Keratinocyte (primary cell): ENCODE data around the gene MYRIP. TPM values are rescaled to one million over a fixed set of nuclear protein-coding genes. Genes with fewer than 3 reads are reported as not detected.
"Not testable (repeated sequence)": the region's sequence is repeated elsewhere in the genome, so short reads cannot be mapped to it uniquely, and the experiment has no call there.

Experiments used
- DNase-seq: peaks from one replicate; pipeline ENCODE4 v3.0.0-alpha.2; 2011; ENCODE audit warnings: low read depth, missing footprints, low spot score
- FAIRE-seq: peaks from 2 replicates; lab custom pipeline; 2011; peaks lifted over from hg19 to GRCh38; lab: Jason Lieb, UNC
- H2AFZ ChIP-seq: 2 replicates; pipeline ENCODE4 v1.6.0; 2012; ENCODE audit warnings: low read length, control low read depth, inconsistent platforms; ENCODE audit not compliant: control insufficient read depth
- H3K27ac ChIP-seq: 2 replicates; pipeline ENCODE4 v1.5.1; 2011; ENCODE audit warnings: low read length; ENCODE audit not compliant: control insufficient read depth, insufficient read depth
- H3K27me3 ChIP-seq: 3 replicates; pipeline ENCODE4 v1.6.0; 2011; ENCODE audit warnings: low read length; ENCODE audit not compliant: control insufficient read depth, insufficient read depth; ENCODE audit errors: extremely low read depth
- H3K36me3 ChIP-seq, 2 experiments: 2 replicates in 1 of 2; 3 replicates in 1 of 2; pipeline ENCODE4 v1.5.1; 2011; ENCODE audit warnings: low read length in 2 of 2, mild to moderate bottlenecking in 1 of 2; ENCODE audit not compliant: control insufficient read depth in 2 of 2, insufficient read depth in 2 of 2; ENCODE audit errors: extremely low read depth in 1 of 2
- H3K4me1 ChIP-seq: 3 replicates; pipeline ENCODE4 v1.5.1; 2011; ENCODE audit warnings: low read length; ENCODE audit not compliant: control insufficient read depth, insufficient read depth; ENCODE audit errors: extremely low read depth
- H3K4me2 ChIP-seq: 3 replicates; pipeline ENCODE4 v1.6.0; 2011; ENCODE audit warnings: low read depth, low read length; ENCODE audit not compliant: control insufficient read depth, insufficient read depth; ENCODE audit errors: extremely low read depth
- H3K4me3 ChIP-seq, 3 experiments: fragments of 200-600 bp in 1 of 3; sonication (generic) in 1 of 3; 2 replicates in 2 of 3; 3 replicates in 1 of 3; pipeline ENCODE4 v1.5.1; 2011 to 2016; ENCODE audit warnings: low read length in 3 of 3, mild to moderate bottlenecking in 3 of 3, control low read depth in 2 of 3, inconsistent platforms in 1 of 3, low read depth in 1 of 3, mixed read lengths in 1 of 3, mixed run types in 1 of 3, moderate library complexity in 1 of 3; ENCODE audit not compliant: control insufficient read depth in 2 of 3, insufficient read depth in 2 of 3; ENCODE audit errors: extremely low read depth in 1 of 3
- H3K79me2 ChIP-seq: 2 replicates; pipeline ENCODE4 v1.6.0; 2012; ENCODE audit warnings: low read length; ENCODE audit not compliant: control insufficient read depth, insufficient read depth
- H3K9ac ChIP-seq: 3 replicates; pipeline ENCODE4 v1.6.0; 2011; ENCODE audit warnings: low read length; ENCODE audit not compliant: control insufficient read depth, insufficient read depth; ENCODE audit errors: extremely low read depth
- H3K9me1 ChIP-seq: 3 replicates; pipeline ENCODE4 v1.6.0; 2011; ENCODE audit warnings: low read length; ENCODE audit not compliant: control insufficient read depth, insufficient read depth; ENCODE audit errors: extremely low read depth
- H3K9me3 ChIP-seq: 2 replicates; pipeline ENCODE4 v1.5.1; 2012; ENCODE audit warnings: low read depth, low read length; ENCODE audit not compliant: control insufficient read depth
- H4K20me1 ChIP-seq: 3 replicates; pipeline ENCODE4 v1.6.0; 2011; ENCODE audit warnings: low read length; ENCODE audit not compliant: control insufficient read depth, insufficient read depth; ENCODE audit errors: extremely low read depth
- EZH2 ChIP-seq: IDR thresholded peaks from one replicate; pipeline ENCODE4 v1.6.1; 2012; ENCODE audit warnings: inconsistent platforms, mild to moderate bottlenecking, low read length, moderate library complexity
- dilution Hi-C: fragments of 300-500 bp; cut with MboI; formaldehyde crosslinking; loops from one replicate; pipeline ENCODE4 v1.7.0; 2020; ENCODE audit warnings: low sequenced_read_pairs; ENCODE audit not compliant: extremely low pct_ligation_motif_present
- polyA plus RNA-seq, 5 experiments: library from polyadenylated mRNA; depleted of rRNA in 3 of 5; stranded (reverse) in 3 of 5; stranded (forward) in 1 of 5; unstranded in 1 of 5; fragments of >200 nt; gene quantifications; 1 replicate in 1 of 5; 2 replicates in 3 of 5; 3 replicates in 1 of 5; pipeline versions ENCODE4 v1.2.1 to v1.2.3, GENCODE V29; 2011 to 2012; ENCODE audit warnings: missing spikeins in 2 of 5, low read depth in 1 of 5, low replicate concordance in 1 of 5
- TF ChIP-seq, protein P1 (sequence below), 3 experiments: IDR thresholded peaks in 1 of 3; conservative IDR thresholded peaks in 1 of 3; optimal IDR thresholded peaks in 1 of 3; 2 replicates in 2 of 3; 3 replicates in 1 of 3; pipeline versions ENCODE3 to v1.5.1; 2011; ENCODE audit warnings: low read length in 3 of 3, mild to moderate bottlenecking in 3 of 3, moderate library complexity in 2 of 3, control low read depth in 1 of 3, inconsistent platforms in 1 of 3; ENCODE audit not compliant: insufficient read depth in 2 of 3; ENCODE audit errors: extremely low read depth in 1 of 3

MYRIP gene
- polyA plus RNA-seq, 1 donor (not counting 4 experiments of a cell fraction or from before 2014, with no cell fraction given), result 0.01 TPM

DNA sequence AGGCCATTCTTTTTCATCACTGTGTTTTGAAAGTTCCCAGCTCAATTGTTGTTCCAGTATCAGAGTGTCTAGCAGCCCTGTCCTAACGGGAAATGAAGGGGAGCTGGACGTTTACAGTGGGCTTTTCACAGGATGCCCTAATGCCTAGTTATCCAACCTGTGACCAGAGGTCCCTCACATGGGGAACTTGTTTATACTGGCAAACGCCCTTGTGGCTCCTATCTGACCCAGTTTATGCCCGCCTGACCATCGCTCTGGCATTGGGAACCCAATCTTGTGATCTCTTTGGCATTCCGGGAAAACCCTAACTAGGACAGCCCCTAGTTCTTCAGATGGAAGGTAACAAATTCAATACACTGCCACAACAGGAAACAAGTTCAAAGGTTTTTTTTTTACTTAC is 14.5 kb upstream of the MYRIP start:
- H3K36me3 ChIP-seq, result no peaks in the 10 kb centered on the region
- H3K27ac ChIP-seq, result no peak overlapping the region
- no peak overlapping the region for H3K4me2 ChIP-seq
- H3K9ac ChIP-seq, result no peak overlapping the region
- no peaks in the 10 kb centered on the region for H3K27me3 ChIP-seq
- TF ChIP-seq EZH2, result no peak
- TF ChIP-seq, protein P1, sequence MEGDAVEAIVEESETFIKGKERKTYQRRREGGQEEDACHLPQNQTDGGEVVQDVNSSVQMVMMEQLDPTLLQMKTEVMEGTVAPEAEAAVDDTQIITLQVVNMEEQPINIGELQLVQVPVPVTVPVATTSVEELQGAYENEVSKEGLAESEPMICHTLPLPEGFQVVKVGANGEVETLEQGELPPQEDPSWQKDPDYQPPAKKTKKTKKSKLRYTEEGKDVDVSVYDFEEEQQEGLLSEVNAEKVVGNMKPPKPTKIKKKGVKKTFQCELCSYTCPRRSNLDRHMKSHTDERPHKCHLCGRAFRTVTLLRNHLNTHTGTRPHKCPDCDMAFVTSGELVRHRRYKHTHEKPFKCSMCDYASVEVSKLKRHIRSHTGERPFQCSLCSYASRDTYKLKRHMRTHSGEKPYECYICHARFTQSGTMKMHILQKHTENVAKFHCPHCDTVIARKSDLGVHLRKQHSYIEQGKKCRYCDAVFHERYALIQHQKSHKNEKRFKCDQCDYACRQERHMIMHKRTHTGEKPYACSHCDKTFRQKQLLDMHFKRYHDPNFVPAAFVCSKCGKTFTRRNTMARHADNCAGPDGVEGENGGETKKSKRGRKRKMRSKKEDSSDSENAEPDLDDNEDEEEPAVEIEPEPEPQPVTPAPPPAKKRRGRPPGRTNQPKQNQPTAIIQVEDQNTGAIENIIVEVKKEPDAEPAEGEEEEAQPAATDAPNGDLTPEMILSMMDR (optimal IDR thresholded peaks at IDR 0.05 in 1 of 3, IDR thresholded peaks at IDR 0.05 in 1 of 3, conservative IDR thresholded peaks at IDR 0.05 in 1 of 3; ENCODE audit: extremely low read depth in 1 of 3, insufficient read depth in 2 of 3, low read length in 3 of 3), result no peak
- no peak overlapping the region for H3K4me3 ChIP-seq
- FAIRE-seq (no peak), DNase-seq (no peak)
- H3K79me2 ChIP-seq, result no peaks in the 10 kb centered on the region
- H4K20me1 ChIP-seq, result no peaks in the 10 kb centered on the region
- H3K9me3 ChIP-seq, result no peaks in the 10 kb centered on the region
- no peak overlapping the region for H2AFZ ChIP-seq
- no peaks in the 10 kb centered on the region for H3K4me1 ChIP-seq
- no peaks in the 10 kb centered on the region for H3K9me1 ChIP-seq
- dilution Hi-C loops, result no loop called here

DNA sequence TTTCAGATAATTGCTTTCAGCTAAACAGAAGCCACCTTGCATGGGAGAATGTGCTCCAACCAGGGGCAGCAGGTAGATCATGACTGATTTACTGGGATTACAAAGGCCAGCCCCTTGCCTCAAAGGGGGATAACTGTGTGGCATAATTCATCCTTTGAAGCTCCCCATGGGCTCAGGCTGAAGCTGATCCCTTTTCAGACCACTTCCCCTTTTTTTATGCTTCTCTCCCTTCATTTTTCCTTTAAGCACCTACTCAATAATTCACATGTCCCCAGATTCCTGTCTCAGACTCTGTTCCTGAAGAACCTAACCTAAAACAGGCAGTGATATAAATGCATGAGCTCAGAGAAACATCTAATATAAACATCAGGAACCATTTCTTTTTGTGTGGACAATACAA is 8.2 kb upstream of the MYRIP start:
- Histone ChIP-seq H3K9me1 (no peaks in the 10 kb centered on the region), H2AFZ (no peak overlapping the region), H3K36me3 (no peaks in the 10 kb centered on the region), H3K9me3 (no peaks in the 10 kb centered on the region), H3K4me1 (no peaks in the 10 kb centered on the region), H3K27me3 (no peaks in the 10 kb centered on the region), H3K4me3 (no peak overlapping the region), H3K9ac (no peak overlapping the region), H3K4me2 (no peak overlapping the region), H3K27ac (no peak overlapping the region), H3K79me2 (no peaks in the 10 kb centered on the region), H4K20me1 (no peaks in the 10 kb centered on the region)
- dilution Hi-C loops, result no loop called here
- DNase-seq (no peak), FAIRE-seq (no peak)
- TF ChIP-seq, protein P1 (optimal IDR thresholded peaks at IDR 0.05 in 1 of 3, IDR thresholded peaks at IDR 0.05 in 1 of 3, conservative IDR thresholded peaks at IDR 0.05 in 1 of 3; ENCODE audit: extremely low read depth in 1 of 3, insufficient read depth in 2 of 3, low read length in 3 of 3), result no peak
- TF ChIP-seq EZH2, result no peak

DNA sequence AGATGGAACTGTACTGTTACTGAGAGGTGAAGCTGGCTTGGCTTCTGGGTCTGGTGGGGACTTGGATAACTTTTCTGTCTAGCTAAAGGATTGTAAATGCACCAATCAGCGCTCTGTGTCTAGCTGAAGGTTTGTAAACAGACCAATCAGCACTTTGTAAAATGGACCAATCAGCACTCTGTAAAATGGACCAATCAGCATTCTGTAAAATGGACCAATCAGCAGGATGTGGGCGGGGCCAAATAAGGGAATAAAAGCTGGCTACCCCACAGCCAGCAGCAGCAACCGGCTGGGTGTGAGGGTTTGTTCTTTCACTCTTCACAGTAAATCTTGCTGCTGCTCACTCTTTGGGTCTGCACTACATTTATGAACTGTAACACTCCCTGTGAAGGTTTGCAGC is 6.9 kb upstream of the MYRIP start:
- H3K4me2 ChIP-seq, H3K27me3 ChIP-seq, H3K79me2 ChIP-seq, DNase-seq, H3K27ac ChIP-seq, H2AFZ ChIP-seq, FAIRE-seq, dilution Hi-C loops, H3K36me3 ChIP-seq, H3K4me1 ChIP-seq, H3K9me3 ChIP-seq, H3K4me3 ChIP-seq, H4K20me1 ChIP-seq, H3K9me1 ChIP-seq, H3K9ac ChIP-seq: not testable (repeated sequence)
